AG04450 (cell line): Measurements from ENCODE around the gene IL5RA. TPM values are rescaled to one million over a fixed set of nuclear protein-coding genes. Genes with fewer than 3 reads are reported as not detected.

Source experiments
- CTCF ChIA-PET: fragments of 300-600, 350-600 bp; formaldehyde crosslinking; extraction: SDS; loops from one replicate; lab custom pipeline; 2022; ENCODE audit warnings: antibody characterized with exemption, inconsistent platforms; lab: Charles Lee
- POLR2A ChIA-PET: fragments of 350-600 bp; formaldehyde crosslinking; extraction: SDS; loops from one replicate; lab custom pipeline; 2021; ENCODE audit warnings: antibody characterized with exemption, inconsistent platforms; lab: Yijun Ruan, JAX
- DNase-seq: peaks from one replicate; pipeline ENCODE4 v3.0.0-alpha.2; 2011; ENCODE audit warnings: low read depth, low spot score
- H3K27ac ChIP-seq: one replicate; pipeline ENCODE4 v1.5.1; 2012; ENCODE audit warnings: low read depth, low read length, control low read depth
- H3K27me3 ChIP-seq: one replicate; pipeline ENCODE4 v1.6.0; 2012; ENCODE audit warnings: low read length; ENCODE audit not compliant: control insufficient read depth, insufficient read depth
- H3K4me3 ChIP-seq: 2 replicates; pipeline ENCODE4 v1.5.1; 2011; ENCODE audit warnings: mild to moderate bottlenecking, low read depth, low read length, control low read depth
- H3K9me3 ChIP-seq: 2 replicates; pipeline ENCODE4 v1.5.1; 2012; ENCODE audit warnings: low read length; ENCODE audit not compliant: control insufficient read depth, insufficient read depth
- CTCF ChIP-seq: IDR thresholded peaks from 2 replicates; pipeline ENCODE4 v1.5.1; 2011; ENCODE audit warnings: low read depth, low read length, control low read depth, inconsistent platforms
- polyA plus RNA-seq: library from polyadenylated mRNA; depleted of rRNA; stranded (reverse); fragments of >200 nt; gene quantifications from 2 replicates; pipeline ENCODE4 v1.2.3, GENCODE V29; 2011

Gene IL5RA
- polyA plus RNA-seq, 1 experiment, result not detected

GRCh38 chr3:3109407-3110298 is 521 bp downstream of the IL5RA start:
- Histone ChIP-seq H3K27me3 (no peaks in the 10 kb centered on the region), H3K27ac (no peak overlapping the region), H3K4me3 (no peak overlapping the region), H3K9me3 (no peaks in the 10 kb centered on the region)
- CTCF ChIA-PET, result interaction anchor here (1.5 kb wide), 1 partner anchor 91 kb away, joined by 4 read pairs; no protein-coding TSS in a partner anchor
- POLR2A ChIA-PET, result no interaction called here
- no peak for DNase-seq
- no peak for TF ChIP-seq CTCF

GRCh38 chr3:3107858-3108257 is 2.3 kb downstream of the IL5RA start:
- POLR2A ChIA-PET, result no interaction called here
- Histone ChIP-seq H3K27me3 (no peaks in the 10 kb centered on the region), H3K27ac (no peak overlapping the region), H3K4me3 (no peak overlapping the region), H3K9me3 (no peaks in the 10 kb centered on the region)
- CTCF ChIA-PET, result no interaction called here
- no peak for TF ChIP-seq CTCF
- no peak for DNase-seq

DNA sequence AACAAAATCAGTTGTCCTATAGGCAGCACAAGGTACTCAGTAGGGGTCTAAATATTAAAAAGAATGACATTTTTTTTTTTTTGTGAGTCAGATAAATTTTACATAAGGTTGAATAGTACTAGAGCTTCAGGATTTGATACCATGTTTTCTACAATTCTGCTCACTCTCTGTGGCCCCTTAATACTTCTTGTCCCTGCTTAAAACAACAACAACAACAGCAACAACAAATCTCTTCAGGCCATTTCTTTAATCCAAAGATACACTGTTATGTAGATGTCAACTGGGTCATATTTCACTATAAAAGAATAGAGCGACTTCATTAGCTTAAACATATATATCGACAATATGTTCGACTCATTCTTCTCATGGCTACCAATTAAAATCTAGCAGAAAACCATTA is 3.0 kb downstream of the IL5RA start:
- no peak for DNase-seq
- ChIA-PET POLR2A (no interaction called here), CTCF (no interaction called here)
- Histone ChIP-seq H3K27me3 (no peaks in the 10 kb centered on the region), H3K4me3 (no peak overlapping the region), H3K27ac (no peak overlapping the region), H3K9me3 (no peaks in the 10 kb centered on the region)
- no peak for TF ChIP-seq CTCF

DNA sequence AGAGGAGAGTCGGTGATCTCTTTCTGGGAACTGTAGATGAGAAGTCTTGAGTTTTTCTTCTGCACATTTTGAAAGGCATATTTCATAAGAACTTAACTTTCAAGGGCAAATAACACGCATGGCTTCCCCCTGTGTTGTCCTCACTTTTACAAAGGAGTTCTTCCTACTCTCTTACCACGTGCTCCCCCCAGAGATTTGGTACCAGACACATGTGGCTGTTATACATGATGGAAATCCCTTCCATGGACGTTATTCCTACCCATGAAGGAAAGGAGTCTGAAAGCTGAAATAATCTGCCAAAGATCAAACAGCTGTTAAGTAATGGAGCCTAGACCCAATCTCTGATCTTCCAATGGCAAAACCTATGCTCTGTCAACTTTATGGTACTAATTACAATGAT is 4.4 kb downstream of the IL5RA start:
- Histone ChIP-seq H3K4me3 (no peak overlapping the region), H3K27me3 (no peaks in the 10 kb centered on the region), H3K27ac (no peak overlapping the region), H3K9me3 (no peaks in the 10 kb centered on the region)
- TF ChIP-seq CTCF, result no peak
- POLR2A ChIA-PET, result no interaction called here
- no peak for DNase-seq
- CTCF ChIA-PET, result no interaction called here

- H3K4me3 ChIP-seq, result no peak overlapping the region
- no peaks in the 10 kb centered on the region for H3K27me3 ChIP-seq
- POLR2A ChIA-PET, result no interaction called here
- no peaks in the 10 kb centered on the region for H3K9me3 ChIP-seq
- DNase-seq, result no peak
- no peak for TF ChIP-seq CTCF
- no peak overlapping the region for H3K27ac ChIP-seq
- CTCF ChIA-PET, result no interaction called here
Observed at GRCh38 chr3:3105246-3105645, 4.9 kb downstream of the IL5RA start.
